Left lobe of liver (tissue), 1 donor: ENCODE results near the gene ZFP37. TPM values are rescaled to one million over a fixed set of nuclear protein-coding genes. Genes with fewer than 3 reads are reported as not detected.

ENCODE experiments used
- total RNA-seq: library from RNA; stranded (reverse); gene quantifications from one replicate; pipeline ENCODE4 v1.2.1, GENCODE V29; 2021
- donor health status: DM: no; HTN: yes; CAD: no.

The ZFP37 gene
- total RNA-seq, 1 donor from 2014 or later, result 0.55 TPM

Other genes starting within 250 kb of the ZFP37 start
- gene SLC46A2, start 165.8 kb downstream of the ZFP37 start, total RNA-seq, result not detected
- 0.08 TPM for gene ZNF883, start 44.5 kb downstream of the ZFP37 start, total RNA-seq
- 23.5 TPM for gene SLC31A2, start 94.3 kb upstream of the ZFP37 start, total RNA-seq
- gene FKBP15, start 164.6 kb upstream of the ZFP37 start, total RNA-seq, result 12.2 TPM
- gene SLC31A1, start 164.8 kb upstream of the ZFP37 start, total RNA-seq, result 74.9 TPM
- 17.8 TPM for gene CDC26, start 218.8 kb upstream of the ZFP37 start, total RNA-seq
- gene PRPF4, start 218.9 kb upstream of the ZFP37 start, total RNA-seq, result 12.0 TPM
- 0.20 TPM for gene RNF183, start 246.7 kb upstream of the ZFP37 start, total RNA-seq